Panc1 (cell line): Measurements from ENCODE around the gene NDUFS7. TPM values are rescaled to one million over a fixed set of nuclear protein-coding genes. Genes with fewer than 3 reads are reported as not detected.

Experiments
- ATAC-seq: fragments of 200-7000 bp; cut with Tn5 transposase; 2 replicates; pipeline ENCODE4 v1.9.1; 2020; ENCODE audit warnings: mild to moderate bottlenecking, moderate library complexity
- BruUV-seq: library from RNA; stranded (reverse); fragments of 400-500 nt; replicated peaks from 2 replicates; lab custom pipeline; 2021; lab: Mats Ljungman, UMichigan
- CTCF ChIA-PET: fragments of 300-600 bp; sonication (Branson Sonifier 250); formaldehyde crosslinking; loops from one replicate; lab custom pipeline; 2022; ENCODE audit warnings: antibody characterized with exemption; lab: Charles Lee
- POLR2A ChIA-PET: fragments of 300-600 bp; sonication (Branson Sonifier 250); formaldehyde crosslinking; loops from one replicate; lab custom pipeline; 2022; ENCODE audit warnings: antibody characterized with exemption; lab: Charles Lee
- DNase-seq: peaks from one replicate; pipeline ENCODE4 v3.0.0-alpha.2; 2010; ENCODE audit warnings: low read depth, low spot score
- H3K27ac ChIP-seq: 2 replicates; pipeline ENCODE4 v1.5.1; 2011; ENCODE audit warnings: mild to moderate bottlenecking, low read length, inconsistent platforms
- H3K27me3 ChIP-seq: fragments of 200-500 bp; sonication (Bioruptor generic); 2 replicates; pipeline ENCODE4 v1.6.0; 2014; ENCODE audit warnings: low read length, inconsistent platforms; ENCODE audit not compliant: control insufficient read depth, insufficient read depth
- H3K36me3 ChIP-seq: fragments of 200-500 bp; sonication (Bioruptor generic); 2 replicates; pipeline ENCODE4 v1.5.1; 2014; ENCODE audit warnings: inconsistent platforms, mild to moderate bottlenecking, low read length, moderate library complexity; ENCODE audit not compliant: control insufficient read depth, insufficient read depth
- H3K4me1 ChIP-seq: 2 replicates; pipeline ENCODE4 v1.5.1; 2011; ENCODE audit warnings: inconsistent platforms, mild to moderate bottlenecking, low read length, moderate library complexity; ENCODE audit not compliant: control insufficient read depth, insufficient read depth
- H3K4me3 ChIP-seq, 2 experiments: 2 replicates each; pipeline ENCODE4 v1.5.1; 2011 to 2012; ENCODE audit warnings: low read depth in 2 of 2, low read length in 2 of 2, mild to moderate bottlenecking in 2 of 2, inconsistent platforms in 1 of 2, moderate library complexity in 1 of 2
- H3K9me3 ChIP-seq: fragments of 200-500 bp; sonication (Bioruptor generic); 2 replicates; pipeline ENCODE4 v1.5.1; 2014; ENCODE audit warnings: low read depth, mild to moderate bottlenecking, inconsistent platforms, low read length, moderate library complexity; ENCODE audit not compliant: control insufficient read depth, insufficient read depth
- CTCF ChIP-seq: fragments of 450-650 bp; IDR thresholded peaks from 2 replicates; pipeline ENCODE4 v1.5.1; 2017; ENCODE audit warnings: mild to moderate bottlenecking
- POLR2AphosphoS5 ChIP-seq: IDR thresholded peaks from 2 replicates; pipeline ENCODE4 v1.6.1; 2012; ENCODE audit warnings: mild to moderate bottlenecking, low read depth, low read length, moderate library complexity
- REST ChIP-seq, 2 experiments: IDR thresholded peaks; 2 replicates each; pipeline ENCODE4 v1.6.1; 2011 to 2012; ENCODE audit warnings: low read depth in 2 of 2, control low read depth in 1 of 2, low read length in 1 of 2, mild to moderate bottlenecking in 1 of 2, moderate library complexity in 1 of 2; ENCODE audit not compliant: insufficient read depth in 1 of 2
- SIN3A ChIP-seq: IDR thresholded peaks from 2 replicates; pipeline ENCODE4 v1.6.1; 2012; ENCODE audit warnings: low read depth, mild to moderate bottlenecking, low read length, moderate library complexity, borderline replicate concordance; ENCODE audit not compliant: insufficient read depth
- TCF7L2 ChIP-seq: IDR thresholded peaks from 2 replicates; pipeline ENCODE4 v1.6.1; 2011; ENCODE audit warnings: mild to moderate bottlenecking, low read depth, low read length, inconsistent platforms
- in situ Hi-C: cut with HindIII; loops from 2 replicates; pipeline ENCODE4 v1.10.0; 2016; ENCODE audit warnings: low sequenced_read_pairs, low pct_unique_long_range_greater_than_20kb
- intact Hi-C: fragments of 100-400 bp; cut with micrococcal nuclease; formaldehyde crosslinking; loops from one replicate; pipeline ENCODE4 v1.10.0; 2022; ENCODE audit not compliant: unreplicated experiment
- total RNA-seq: library from RNA; stranded (reverse); gene quantifications from one replicate; pipeline ENCODE4 v1.2.1, GENCODE V29; 2021; ENCODE audit not compliant: unreplicated experiment

Gene NDUFS7
- total RNA-seq, 1 experiment from 2014 or later: 73.0 TPM

- Histone ChIP-seq H3K4me3 (no peak overlapping the region), H3K4me1 (no peaks in the 10 kb centered on the region), H3K27me3 (no peaks in the 10 kb centered on the region), H3K27ac (no peak overlapping the region), H3K36me3 (no peaks in the 10 kb centered on the region), H3K9me3 (no peaks in the 10 kb centered on the region)
- BruUV-seq: no TSS peak
- intact Hi-C loops: loop anchor here (10.0 kb wide), 1 partner anchor 99 kb away; the partner anchor contains the start of gene FAM174C
- ChIA-PET CTCF (interaction anchor here (1.6 kb wide), 1 partner anchor 58 kb away, joined by 7 read pairs; no protein-coding TSS in a partner anchor), POLR2A (no interaction called here)
- ATAC-seq (no peak), DNase-seq (no peak)
- no peak for TF ChIP-seq POLR2AphosphoS5
- no peak for TF ChIP-seq REST (IDR thresholded peaks at IDR 0.05; ENCODE audit: insufficient read depth in 1 of 2, low read depth in 2 of 2, low read length in 1 of 2)
- no peak for TF ChIP-seq CTCF
- no peak for TF ChIP-seq SIN3A
- no peak for TF ChIP-seq TCF7L2
- in situ Hi-C loops: no loop called here
Measured at GRCh38 chr19:1373534-1374249, 10.0 kb upstream of the NDUFS7 start.

- H3K36me3 ChIP-seq: no peaks in the 10 kb centered on the region
- H3K27me3 ChIP-seq: no peaks in the 10 kb centered on the region
- in situ Hi-C loops: no loop called here
- no peak overlapping the region for H3K27ac ChIP-seq
- DNase-seq (no peak), ATAC-seq (no peak)
- intact Hi-C loops: loop anchor here (10.0 kb wide), 1 partner anchor 99 kb away; the partner anchor contains the start of gene FAM174C
- CTCF ChIA-PET: no interaction called here
- POLR2A ChIA-PET: no interaction called here
- no peak overlapping the region for H3K4me3 ChIP-seq
- no peaks in the 10 kb centered on the region for H3K4me1 ChIP-seq
- no peaks in the 10 kb centered on the region for H3K9me3 ChIP-seq
- BruUV-seq: no TSS peak
- TF ChIP-seq REST (IDR thresholded peaks at IDR 0.05; ENCODE audit: insufficient read depth in 1 of 2, low read depth in 2 of 2, low read length in 1 of 2) (no peak), SIN3A (no peak), POLR2AphosphoS5 (no peak), TCF7L2 (no peak), CTCF (no peak)
Measured at GRCh38 chr19:1374250-1374577, 9.5 kb upstream of the NDUFS7 start.
